ENCODE results near the gene KCNT1.

The KCNT1 gene

DNA sequence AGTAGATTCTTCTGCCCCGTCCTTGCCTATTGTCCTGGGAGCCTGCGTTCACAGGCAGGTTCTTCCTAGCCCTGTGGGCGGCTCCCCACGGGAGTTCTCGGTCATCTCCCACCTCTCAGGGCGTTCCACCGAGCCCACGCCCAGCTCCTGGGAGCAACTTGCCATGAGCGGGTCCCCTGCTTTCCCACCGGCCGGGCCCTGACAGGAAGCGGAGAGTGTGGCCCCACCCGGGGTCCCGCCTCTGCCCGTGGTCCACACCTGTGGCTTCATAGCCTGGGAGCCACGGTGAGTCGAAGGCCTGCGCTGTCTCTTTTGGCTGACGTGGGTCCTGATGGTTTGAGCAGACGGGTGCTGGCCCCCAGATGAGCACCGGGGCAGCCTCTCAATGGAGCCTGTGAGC is 43.2 kb downstream of the KCNT1 start:
- H3K9me3 ChIP-seq (ENCODE audit: insufficient read depth, low read depth, low read length) = no peaks in the 10 kb centered on the region
- H3K9ac ChIP-seq (ENCODE audit: low read depth, low read length) = no peak overlapping the region
- no peaks in the 10 kb centered on the region for H3K4me1 ChIP-seq (ENCODE audit: insufficient read depth, low read length)
- H3K27me3 ChIP-seq (ENCODE audit: insufficient read depth, low read length) = no peaks in the 10 kb centered on the region
- no peak overlapping the region for H3K4me3 ChIP-seq (ENCODE audit: low read length)
- no peak overlapping the region for H3K27ac ChIP-seq (ENCODE audit: low read length)
- H3K36me3 ChIP-seq (ENCODE audit: insufficient read depth, low read depth, low read length) = no peaks in the 10 kb centered on the region

DNA sequence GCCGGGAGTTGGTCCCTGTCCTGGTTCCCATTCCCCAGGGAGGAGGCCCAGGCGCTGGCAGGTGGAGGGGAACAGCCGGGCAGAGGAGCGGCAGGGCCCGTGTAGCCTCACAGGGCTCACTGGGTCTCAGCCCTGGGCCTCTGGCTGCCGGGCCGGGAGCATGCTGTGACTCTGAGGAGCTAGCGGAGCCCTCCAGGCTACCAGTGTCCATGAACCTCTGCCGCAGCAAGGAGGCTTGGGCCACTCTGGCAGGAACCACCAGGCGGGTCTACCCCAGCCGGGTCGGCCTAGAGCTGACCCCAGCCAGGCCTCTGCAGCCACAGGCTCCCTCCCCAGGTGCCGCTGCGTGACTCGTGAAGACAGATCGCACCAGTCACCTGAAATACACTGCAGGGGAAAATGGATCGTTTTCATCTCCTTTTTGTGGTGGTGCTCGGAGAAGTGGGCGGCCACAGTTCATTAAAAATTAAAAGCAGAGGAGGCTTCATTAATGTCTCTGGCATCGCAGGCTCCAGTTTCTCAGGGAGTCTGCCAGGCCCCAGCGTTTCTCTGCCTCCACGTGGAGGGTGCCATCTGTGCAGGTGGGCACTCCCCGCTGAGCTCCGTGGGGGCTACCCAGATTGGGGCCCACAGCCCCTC is 43.8 kb downstream of the KCNT1 start:
- H3K9ac ChIP-seq (ENCODE audit: low read depth, low read length) = no peak overlapping the region
- H3K4me3 ChIP-seq (ENCODE audit: low read length) = no peak overlapping the region

DNA sequence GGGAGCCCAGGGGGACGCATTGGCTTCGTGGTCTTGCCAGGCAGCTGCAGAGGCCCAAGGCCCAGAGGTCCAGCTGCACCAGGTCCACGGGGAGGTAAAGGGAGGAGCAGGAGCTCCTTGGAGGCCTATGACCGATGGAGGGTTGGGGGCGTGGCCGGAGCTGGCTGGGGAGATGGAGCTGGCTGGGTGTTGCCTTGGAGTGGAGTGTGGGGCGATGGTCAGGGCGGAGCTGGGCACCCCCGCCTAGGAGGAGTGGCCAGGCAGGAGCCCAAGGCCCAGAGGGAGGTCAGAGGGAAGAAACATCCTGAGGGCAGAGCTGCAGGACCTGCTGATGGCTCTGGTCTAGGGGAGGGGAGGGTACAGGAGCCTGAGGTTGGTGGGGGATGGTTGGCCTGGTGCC is 44.6 kb downstream of the KCNT1 start:
- Histone ChIP-seq H3K27me3 (ENCODE audit: insufficient read depth, low read length) (no peaks in the 10 kb centered on the region), H3K4me3 (ENCODE audit: low read length) (no peak overlapping the region), H3K9me3 (ENCODE audit: insufficient read depth, low read depth, low read length) (no peaks in the 10 kb centered on the region), H3K27ac (ENCODE audit: low read length) (no peak overlapping the region), H3K36me3 (ENCODE audit: insufficient read depth, low read depth, low read length) (no peaks in the 10 kb centered on the region), H3K9ac (ENCODE audit: low read depth, low read length) (no peak overlapping the region), H3K4me1 (ENCODE audit: insufficient read depth, low read length) (no peaks in the 10 kb centered on the region)

More for the DNA sequence above, 43.8 kb downstream of the KCNT1 start:
- Histone ChIP-seq H3K4me1 (ENCODE audit: insufficient read depth, low read length) (no peaks in the 10 kb centered on the region), H3K27ac (ENCODE audit: low read length) (no peak overlapping the region), H3K27me3 (ENCODE audit: insufficient read depth, low read length) (no peaks in the 10 kb centered on the region), H3K36me3 (ENCODE audit: insufficient read depth, low read depth, low read length) (no peaks in the 10 kb centered on the region), H3K9me3 (ENCODE audit: insufficient read depth, low read depth, low read length) (no peaks in the 10 kb centered on the region)

DNA sequence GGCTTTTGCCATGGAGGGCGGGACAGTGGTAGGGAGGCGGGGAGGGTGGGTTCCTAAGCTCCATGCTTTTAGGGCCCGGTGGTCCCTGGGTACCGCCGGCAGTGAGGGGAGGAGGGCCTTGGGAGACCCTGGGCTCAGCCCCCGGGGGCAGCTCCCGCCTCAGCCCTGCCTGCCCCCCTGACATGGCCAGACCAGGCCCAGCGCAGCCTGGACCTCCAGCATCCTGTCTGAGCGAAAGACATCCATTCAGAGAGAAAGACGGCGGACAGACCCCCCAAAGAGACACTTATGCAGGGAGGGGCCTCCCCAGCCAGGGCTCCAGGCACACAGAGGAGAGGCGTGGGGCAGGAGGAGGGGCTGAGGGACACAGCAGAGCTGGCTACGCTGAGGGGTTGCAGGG is 45.3 kb downstream of the KCNT1 start:
- Histone ChIP-seq H3K4me1 (ENCODE audit: insufficient read depth, low read length) (no peaks in the 10 kb centered on the region), H3K36me3 (ENCODE audit: insufficient read depth, low read depth, low read length) (no peaks in the 10 kb centered on the region), H3K9ac (ENCODE audit: low read depth, low read length) (no peak overlapping the region), H3K4me3 (ENCODE audit: low read length) (no peak overlapping the region), H3K9me3 (ENCODE audit: insufficient read depth, low read depth, low read length) (no peaks in the 10 kb centered on the region), H3K27ac (ENCODE audit: low read length) (no peak overlapping the region), H3K27me3 (ENCODE audit: insufficient read depth, low read length) (no peaks in the 10 kb centered on the region)

DNA sequence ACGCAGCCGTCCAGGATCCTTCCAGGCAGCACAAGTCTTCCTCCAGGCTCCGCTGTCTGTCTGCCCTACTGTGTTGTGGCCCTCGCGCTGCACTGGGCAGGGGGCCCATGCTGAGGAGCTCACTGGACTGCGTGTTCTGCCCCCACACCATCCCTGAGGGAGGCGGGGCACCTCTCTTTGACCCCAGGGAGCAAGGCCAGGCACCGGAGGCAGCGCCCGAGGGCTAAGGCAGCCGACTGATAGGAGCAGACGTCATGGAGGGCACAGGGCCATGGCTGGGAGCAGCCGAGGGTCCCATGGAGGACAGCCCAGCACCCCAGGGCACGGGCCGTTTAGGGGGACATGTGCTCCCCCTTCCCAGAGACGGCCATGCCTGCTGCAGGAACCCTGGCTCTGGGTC is 46.7 kb downstream of the KCNT1 start:
- no peaks in the 10 kb centered on the region for H3K27me3 ChIP-seq (ENCODE audit: insufficient read depth, low read length)
- H3K27ac ChIP-seq (ENCODE audit: low read length) = no peak overlapping the region
- no peaks in the 10 kb centered on the region for H3K4me1 ChIP-seq (ENCODE audit: insufficient read depth, low read length)
- H3K9me3 ChIP-seq (ENCODE audit: insufficient read depth, low read depth, low read length) = no peaks in the 10 kb centered on the region
- no peak overlapping the region for H3K4me3 ChIP-seq (ENCODE audit: low read length)
- H3K9ac ChIP-seq (ENCODE audit: low read depth, low read length) = no peak overlapping the region
- H3K36me3 ChIP-seq (ENCODE audit: insufficient read depth, low read depth, low read length) = no peaks in the 10 kb centered on the region

DNA sequence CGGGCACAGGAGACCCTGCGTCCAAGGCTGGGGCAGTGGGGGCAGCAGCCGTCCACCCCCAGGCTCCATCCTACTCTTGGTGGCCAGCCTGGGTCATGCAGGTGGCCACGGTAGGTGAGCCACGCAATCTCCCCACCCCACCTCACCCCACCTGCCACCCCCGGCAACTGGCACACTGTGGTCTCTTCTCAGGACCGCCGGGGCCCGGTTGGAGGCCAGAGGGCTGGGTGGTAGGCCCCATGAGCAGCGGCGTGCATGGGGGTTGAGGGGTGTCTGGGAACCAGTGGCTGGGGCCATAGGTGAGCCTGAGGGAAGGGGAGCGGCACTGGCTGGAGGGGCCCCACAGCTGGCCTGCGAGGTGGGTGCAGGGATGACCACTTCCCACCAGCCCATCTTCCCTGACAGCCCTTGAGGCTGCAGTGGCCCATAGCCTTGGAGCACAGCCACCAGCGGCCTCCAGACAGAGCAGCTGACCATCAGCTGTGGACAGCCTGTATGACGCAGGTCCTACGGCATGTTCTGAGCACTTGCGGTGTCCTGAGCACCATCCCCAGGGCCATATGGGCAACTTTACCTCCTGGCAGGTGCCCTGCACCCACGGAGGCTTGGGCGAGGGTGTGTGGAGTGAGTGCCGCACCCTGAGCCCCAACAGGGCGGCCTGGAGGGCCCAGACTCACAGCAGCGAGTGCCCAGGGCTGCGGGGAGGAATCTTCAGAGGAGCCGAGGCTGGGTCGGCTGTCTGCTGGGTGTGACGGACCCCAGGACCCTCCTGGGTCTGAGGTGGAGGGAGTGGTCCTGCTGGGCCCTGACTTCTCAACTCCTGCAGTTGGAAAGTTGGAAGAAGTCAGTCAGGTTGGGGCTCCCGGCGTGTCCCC is 47.4 kb downstream of the KCNT1 start:
- Histone ChIP-seq H3K36me3 (ENCODE audit: insufficient read depth, low read depth, low read length) (no peaks in the 10 kb centered on the region), H3K9me3 (ENCODE audit: insufficient read depth, low read depth, low read length) (no peaks in the 10 kb centered on the region), H3K27me3 (ENCODE audit: insufficient read depth, low read length) (no peaks in the 10 kb centered on the region), H3K4me3 (ENCODE audit: low read length) (no peak overlapping the region), H3K4me1 (ENCODE audit: insufficient read depth, low read length) (no peaks in the 10 kb centered on the region), H3K9ac (ENCODE audit: low read depth, low read length) (no peak overlapping the region), H3K27ac (ENCODE audit: low read length) (no peak overlapping the region)

DNA sequence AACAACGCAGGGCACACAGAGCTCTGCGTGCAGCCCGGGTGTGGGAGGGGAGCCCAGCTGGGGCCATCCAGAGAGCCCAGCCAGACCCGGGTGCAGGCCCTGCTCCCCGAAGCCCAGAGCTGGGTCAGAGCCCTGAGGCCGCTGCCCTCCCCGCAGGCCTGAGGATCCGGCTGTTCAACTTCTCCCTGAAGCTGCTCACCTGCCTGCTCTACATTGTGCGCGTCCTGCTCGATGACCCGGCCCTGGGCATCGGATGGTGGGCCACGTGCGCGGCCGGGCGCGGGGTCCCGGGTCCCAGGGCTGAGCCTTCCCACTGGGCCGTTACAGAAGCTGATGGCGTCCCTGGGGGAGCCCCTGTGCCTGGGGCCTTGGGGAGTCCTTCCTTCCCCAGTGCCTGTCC is 48.8 kb downstream of the KCNT1 start:
- no peaks in the 10 kb centered on the region for H3K27me3 ChIP-seq (ENCODE audit: insufficient read depth, low read length)
- H3K27ac ChIP-seq (ENCODE audit: low read length) = no peak overlapping the region
- peaks cover 4% of the 10 kb centered on the region; the same call in 1 of the 2 replicates for H3K9me3 ChIP-seq (ENCODE audit: insufficient read depth, low read depth, low read length)
- no peak overlapping the region for H3K9ac ChIP-seq (ENCODE audit: low read depth, low read length)
- no peak overlapping the region for H3K4me3 ChIP-seq (ENCODE audit: low read length)
- no peaks in the 10 kb centered on the region for H3K36me3 ChIP-seq (ENCODE audit: insufficient read depth, low read depth, low read length)
- no peaks in the 10 kb centered on the region for H3K4me1 ChIP-seq (ENCODE audit: insufficient read depth, low read length)

DNA sequence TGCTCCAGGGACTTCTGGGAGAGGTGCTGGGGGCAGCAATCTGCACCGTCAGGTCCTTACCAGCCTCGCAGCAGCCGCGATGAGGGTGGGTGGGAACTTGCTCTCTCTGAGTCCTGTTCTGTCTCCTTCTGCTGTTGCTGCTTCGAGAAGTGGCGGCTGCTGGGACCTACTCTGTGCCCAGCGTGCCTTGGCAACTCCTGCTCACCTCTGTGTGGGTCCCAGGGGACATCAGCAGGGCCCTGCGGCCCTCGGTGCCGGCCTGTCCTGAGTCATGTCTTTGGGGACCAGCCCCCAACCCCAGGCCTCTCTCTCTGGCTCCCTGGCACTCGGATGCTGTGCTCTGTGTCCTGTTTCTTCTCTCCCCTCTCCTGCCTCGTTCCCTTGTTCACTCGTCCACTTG is 49.5 kb downstream of the KCNT1 start:
- Histone ChIP-seq H3K9me3 (ENCODE audit: insufficient read depth, low read depth, low read length) (peaks cover 4% of the 10 kb centered on the region), H3K27ac (ENCODE audit: low read length) (no peak overlapping the region), H3K4me3 (ENCODE audit: low read length) (no peak overlapping the region), H3K4me1 (ENCODE audit: insufficient read depth, low read length) (no peaks in the 10 kb centered on the region), H3K27me3 (ENCODE audit: insufficient read depth, low read length) (no peaks in the 10 kb centered on the region), H3K36me3 (ENCODE audit: insufficient read depth, low read depth, low read length) (no peaks in the 10 kb centered on the region), H3K9ac (ENCODE audit: low read depth, low read length) (no peak overlapping the region)

DNA sequence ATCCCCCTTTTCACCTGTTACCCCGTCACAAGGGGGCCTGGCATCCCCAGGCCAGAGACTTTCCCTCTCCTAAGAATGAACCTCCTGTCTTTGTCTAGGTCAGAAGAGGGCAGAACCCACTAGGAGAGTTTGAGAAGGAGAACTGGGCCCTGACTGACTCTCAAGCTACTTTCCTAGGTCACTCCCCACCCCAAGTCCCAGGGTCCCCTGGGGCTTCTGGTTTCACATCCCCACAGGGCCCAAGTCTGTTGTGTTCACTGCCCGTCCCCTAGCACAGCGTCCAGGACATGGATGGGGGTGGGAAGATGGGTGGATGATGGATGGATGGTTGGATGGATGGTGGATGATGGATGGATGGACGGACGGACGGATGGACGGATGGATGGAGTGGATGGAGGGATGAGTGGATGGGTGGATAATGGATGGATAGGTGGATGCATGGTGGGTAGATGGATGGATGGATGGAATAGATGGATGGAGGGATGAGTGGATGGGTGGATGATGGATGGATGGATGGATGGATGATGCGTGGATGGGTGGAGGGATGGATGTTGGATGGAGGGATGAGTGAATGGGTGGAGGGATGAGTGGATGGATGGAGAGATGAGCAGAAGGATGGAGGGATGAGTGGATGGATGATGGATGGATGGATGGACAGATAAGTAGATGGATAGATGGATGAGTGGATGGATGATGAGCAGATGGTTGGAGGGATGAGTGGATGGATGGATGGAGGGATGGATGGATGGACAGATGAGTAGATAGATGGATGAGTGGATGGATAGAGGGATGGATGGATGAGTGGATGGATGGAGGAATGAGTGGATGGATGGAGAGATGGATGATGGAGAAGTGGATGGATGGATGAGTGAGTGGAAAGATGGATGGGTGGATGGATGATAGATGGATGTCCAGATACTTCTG is 50.6 kb downstream of the KCNT1 start:
- Histone ChIP-seq H3K4me3 (ENCODE audit: low read length) (no peak overlapping the region), H3K27ac (ENCODE audit: low read length) (no peak overlapping the region)

DNA sequence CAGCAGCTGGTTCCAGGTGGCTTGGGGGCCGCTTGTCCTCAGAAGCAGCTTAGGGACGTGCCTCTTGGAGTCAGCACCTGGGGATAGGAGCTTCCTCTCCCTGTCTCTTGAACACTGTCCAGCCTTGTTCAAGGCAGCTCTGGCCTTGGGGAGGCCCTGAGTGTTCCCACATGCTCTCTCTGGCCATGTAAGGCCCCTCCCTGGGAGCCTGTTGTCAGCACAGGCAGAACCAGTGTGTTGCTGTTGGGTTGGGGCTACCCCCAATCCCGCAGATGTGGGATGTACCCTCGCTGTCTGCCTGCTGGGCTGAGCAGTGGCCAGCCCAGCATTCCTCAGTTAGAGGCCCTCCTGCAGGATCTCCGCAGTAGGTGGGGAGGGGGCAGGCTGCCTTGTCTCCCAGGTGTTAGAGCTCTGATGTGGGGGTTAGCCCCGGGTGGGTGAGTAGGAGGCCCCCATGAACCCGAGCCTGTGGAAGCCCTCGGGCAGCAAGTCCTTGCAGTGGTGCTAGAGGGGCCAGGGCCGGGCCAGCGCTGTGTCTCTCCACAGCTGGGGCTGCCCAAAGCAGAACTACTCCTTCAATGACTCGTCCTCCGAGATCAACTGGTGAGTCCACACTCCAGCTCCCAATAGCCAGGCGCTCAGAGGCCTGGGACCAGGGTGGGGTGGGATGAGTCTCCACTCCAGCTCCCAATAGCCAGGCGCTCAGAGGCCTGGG is 51.6 kb downstream of the KCNT1 start:
- Histone ChIP-seq H3K4me3 (ENCODE audit: low read length) (no peak overlapping the region), H3K36me3 (ENCODE audit: insufficient read depth, low read depth, low read length) (no peaks in the 10 kb centered on the region), H3K27me3 (ENCODE audit: insufficient read depth, low read length) (no peaks in the 10 kb centered on the region), H3K4me1 (ENCODE audit: insufficient read depth, low read length) (no peaks in the 10 kb centered on the region), H3K27ac (ENCODE audit: low read length) (no peak overlapping the region), H3K9me3 (ENCODE audit: insufficient read depth, low read depth, low read length) (peaks cover 4% of the 10 kb centered on the region), H3K9ac (ENCODE audit: low read depth, low read length) (no peak overlapping the region)

More for the DNA sequence above, 50.6 kb downstream of the KCNT1 start:
- no peaks in the 10 kb centered on the region for H3K27me3 ChIP-seq (ENCODE audit: insufficient read depth, low read length)
- peaks cover 4% of the 10 kb centered on the region for H3K9me3 ChIP-seq (ENCODE audit: insufficient read depth, low read depth, low read length)
- no peak overlapping the region for H3K9ac ChIP-seq (ENCODE audit: low read depth, low read length)
- H3K36me3 ChIP-seq (ENCODE audit: insufficient read depth, low read depth, low read length) = no peaks in the 10 kb centered on the region
- H3K4me1 ChIP-seq (ENCODE audit: insufficient read depth, low read length) = no peaks in the 10 kb centered on the region

DNA sequence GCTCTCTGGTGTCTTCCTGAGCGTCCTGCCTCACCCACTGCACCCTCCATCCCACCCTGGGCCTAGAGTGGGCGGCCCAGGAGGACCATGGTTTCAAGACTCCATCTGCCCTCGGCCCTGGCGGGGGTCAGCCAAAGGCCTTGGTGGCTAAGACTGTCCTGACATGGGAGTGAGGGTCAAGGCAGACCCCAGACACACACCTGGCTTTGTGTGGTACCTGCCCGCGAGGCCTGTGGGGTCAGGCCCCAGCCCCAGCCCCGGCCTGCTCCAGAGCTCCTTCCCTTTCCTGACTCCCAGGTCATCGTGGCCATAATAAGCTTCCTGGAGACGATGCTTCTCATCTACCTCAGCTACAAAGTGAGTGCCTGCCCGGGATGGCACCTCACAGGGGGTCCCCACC is 54.6 kb downstream of the KCNT1 start:
- Histone ChIP-seq H3K9ac (ENCODE audit: low read depth, low read length) (no peak overlapping the region), H3K27me3 (ENCODE audit: insufficient read depth, low read length) (no peaks in the 10 kb centered on the region), H3K4me1 (ENCODE audit: insufficient read depth, low read length) (no peaks in the 10 kb centered on the region), H3K36me3 (ENCODE audit: insufficient read depth, low read depth, low read length) (no peaks in the 10 kb centered on the region), H3K4me3 (ENCODE audit: low read length) (no peak overlapping the region), H3K27ac (ENCODE audit: low read length) (no peak overlapping the region), H3K9me3 (ENCODE audit: insufficient read depth, low read depth, low read length) (peaks cover 4% of the 10 kb centered on the region)

Data from iPS-20b (cell line).